Fibroblast of lung (primary cell): Measurements from ENCODE around the gene MAP4K3. TPM values are rescaled to one million over a fixed set of nuclear protein-coding genes. Genes with fewer than 3 reads are reported as not detected.

Experiments used
- DNase-seq, 2 donors: peaks; one replicate each; pipeline versions ENCODE4 v3.0.0 to v3.0.0-alpha.2; 2010; ENCODE audit warnings: low read depth in 2 of 2
- H2AFZ ChIP-seq: 2 replicates; pipeline ENCODE4 v1.5.1; 2012; ENCODE audit warnings: low read length, control low read depth, inconsistent platforms
- H3K27ac ChIP-seq: 2 replicates; pipeline ENCODE4 v1.5.1; 2011; ENCODE audit warnings: low read length, control low read depth; ENCODE audit not compliant: insufficient read depth
- H3K27me3 ChIP-seq: 2 replicates; pipeline ENCODE4 v1.5.1; 2011; ENCODE audit warnings: mild to moderate bottlenecking, low read length; ENCODE audit not compliant: control insufficient read depth, insufficient read depth
- H3K36me3 ChIP-seq: 2 replicates; pipeline ENCODE4 v1.5.1; 2011; ENCODE audit warnings: low read length; ENCODE audit not compliant: control insufficient read depth, insufficient read depth
- H3K4me1 ChIP-seq: 2 replicates; pipeline ENCODE4 v1.5.1; 2011; ENCODE audit warnings: low read length; ENCODE audit not compliant: control insufficient read depth, insufficient read depth; ENCODE audit errors: extremely low read depth
- H3K4me2 ChIP-seq: 2 replicates; pipeline ENCODE4 v1.5.1; 2011; ENCODE audit warnings: low read length, control low read depth; ENCODE audit not compliant: insufficient read depth; ENCODE audit errors: extremely low read depth
- H3K4me3 ChIP-seq, 4 experiments: fragments of 200-600 bp in 1 of 4; sonication (generic) in 1 of 4; replicated peaks in 1 of 4; 2 replicates each; pipeline ENCODE4 v1.5.1; 2011 to 2016; ENCODE audit warnings: low read length in 4 of 4, low read depth in 3 of 4, mild to moderate bottlenecking in 3 of 4, control low read depth in 2 of 4, inconsistent platforms in 1 of 4, mixed read lengths in 1 of 4; ENCODE audit not compliant: insufficient read depth in 1 of 4; ENCODE audit errors: control extremely low read depth in 1 of 4
- H3K79me2 ChIP-seq: 2 replicates; pipeline ENCODE4 v1.5.1; 2012; ENCODE audit warnings: mild to moderate bottlenecking, low read length, inconsistent platforms; ENCODE audit not compliant: control insufficient read depth, insufficient read depth
- H3K9ac ChIP-seq: 2 replicates; pipeline ENCODE4 v1.5.1; 2011; ENCODE audit warnings: mild to moderate bottlenecking, low read length, control low read depth; ENCODE audit not compliant: insufficient read depth
- H3K9me3 ChIP-seq: 2 replicates; pipeline ENCODE4 v1.5.1; 2012; ENCODE audit warnings: low read depth, low read length; ENCODE audit not compliant: control insufficient read depth, insufficient read depth
- H4K20me1 ChIP-seq: 2 replicates; pipeline ENCODE4 v1.5.1; 2011; ENCODE audit warnings: low read length; ENCODE audit not compliant: control insufficient read depth, insufficient read depth; ENCODE audit errors: extremely low read depth
- EZH2 ChIP-seq: IDR thresholded peaks from 2 replicates; pipeline ENCODE4 v1.5.1; 2012; ENCODE audit warnings: low read length, control low read depth, mild to moderate bottlenecking; ENCODE audit errors: missing control alignments
- polyA plus RNA-seq, 2 donors: library from polyadenylated mRNA; depleted of rRNA in 1 of 2; stranded (reverse) in 1 of 2; unstranded in 1 of 2; fragments of >200 nt; gene quantifications; 2 replicates each; pipeline ENCODE4 v1.2.1, GENCODE V29; 2011 to 2012; ENCODE audit warnings: missing spikeins in 1 of 2
- total RNA-seq: library from RNA; depleted of rRNA; stranded (reverse); fragments of >200 nt; gene quantifications from 2 replicates; pipeline ENCODE4 v1.2.1, GENCODE V29; 2014
- TF ChIP-seq, protein P1 (sequence below), 2 donors: IDR thresholded peaks in 1 of 2; conservative IDR thresholded peaks in 1 of 2; 1 replicate in 1 of 2; 2 replicates in 1 of 2; pipeline ENCODE4 v1.5.1; 2011 to 2012; ENCODE audit warnings: low read length in 2 of 2, control low read depth in 1 of 2, inconsistent platforms in 1 of 2, low read depth in 1 of 2, mild to moderate bottlenecking in 1 of 2

Gene MAP4K3
- total and polyA plus RNA-seq, 2 donors (not counting 1 experiment from before 2014, with no cell fraction given), result 40.8 to 75.7 TPM

DNA sequence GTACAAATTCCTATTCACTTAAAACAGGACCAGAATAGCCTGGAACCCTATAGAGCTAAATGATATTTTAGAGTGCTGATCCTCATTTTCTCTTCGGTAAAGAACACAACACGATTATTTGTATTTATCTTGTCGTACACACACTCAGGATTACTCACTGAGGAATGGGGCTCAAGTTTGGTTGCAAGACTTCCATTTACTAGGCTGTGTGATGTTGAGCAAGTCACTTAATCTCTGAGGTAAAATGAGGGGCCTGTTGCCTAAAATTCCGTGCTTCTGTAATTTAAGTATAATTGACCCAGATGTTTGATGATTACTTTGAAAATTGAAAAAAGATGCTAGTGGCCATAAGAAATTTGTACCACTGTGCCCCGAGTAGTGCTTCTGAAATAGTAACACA, 42.6 kb upstream of the MAP4K3 start:
- Histone ChIP-seq H3K9ac (no peak overlapping the region), H3K9me3 (no peaks in the 10 kb centered on the region), H3K27me3 (no peaks in the 10 kb centered on the region), H3K36me3 (peaks cover 1% of the 10 kb centered on the region), H2AFZ (no peak overlapping the region), H3K4me1 (peaks cover 5% of the 10 kb centered on the region), H4K20me1 (no peaks in the 10 kb centered on the region), H3K4me2 (no peak overlapping the region), H3K79me2 (no peaks in the 10 kb centered on the region), H3K4me3 (no peak overlapping the region), H3K27ac (no peak overlapping the region)
- TF ChIP-seq, protein P1, sequence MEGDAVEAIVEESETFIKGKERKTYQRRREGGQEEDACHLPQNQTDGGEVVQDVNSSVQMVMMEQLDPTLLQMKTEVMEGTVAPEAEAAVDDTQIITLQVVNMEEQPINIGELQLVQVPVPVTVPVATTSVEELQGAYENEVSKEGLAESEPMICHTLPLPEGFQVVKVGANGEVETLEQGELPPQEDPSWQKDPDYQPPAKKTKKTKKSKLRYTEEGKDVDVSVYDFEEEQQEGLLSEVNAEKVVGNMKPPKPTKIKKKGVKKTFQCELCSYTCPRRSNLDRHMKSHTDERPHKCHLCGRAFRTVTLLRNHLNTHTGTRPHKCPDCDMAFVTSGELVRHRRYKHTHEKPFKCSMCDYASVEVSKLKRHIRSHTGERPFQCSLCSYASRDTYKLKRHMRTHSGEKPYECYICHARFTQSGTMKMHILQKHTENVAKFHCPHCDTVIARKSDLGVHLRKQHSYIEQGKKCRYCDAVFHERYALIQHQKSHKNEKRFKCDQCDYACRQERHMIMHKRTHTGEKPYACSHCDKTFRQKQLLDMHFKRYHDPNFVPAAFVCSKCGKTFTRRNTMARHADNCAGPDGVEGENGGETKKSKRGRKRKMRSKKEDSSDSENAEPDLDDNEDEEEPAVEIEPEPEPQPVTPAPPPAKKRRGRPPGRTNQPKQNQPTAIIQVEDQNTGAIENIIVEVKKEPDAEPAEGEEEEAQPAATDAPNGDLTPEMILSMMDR (conservative IDR thresholded peaks at IDR 0.05 in 1 of 2, IDR thresholded peaks at IDR 0.05 in 1 of 2; ENCODE audit: low read depth in 1 of 2, low read length in 2 of 2), result no peak
- TF ChIP-seq EZH2, result no peak
- DNase-seq, result no peak

DNA sequence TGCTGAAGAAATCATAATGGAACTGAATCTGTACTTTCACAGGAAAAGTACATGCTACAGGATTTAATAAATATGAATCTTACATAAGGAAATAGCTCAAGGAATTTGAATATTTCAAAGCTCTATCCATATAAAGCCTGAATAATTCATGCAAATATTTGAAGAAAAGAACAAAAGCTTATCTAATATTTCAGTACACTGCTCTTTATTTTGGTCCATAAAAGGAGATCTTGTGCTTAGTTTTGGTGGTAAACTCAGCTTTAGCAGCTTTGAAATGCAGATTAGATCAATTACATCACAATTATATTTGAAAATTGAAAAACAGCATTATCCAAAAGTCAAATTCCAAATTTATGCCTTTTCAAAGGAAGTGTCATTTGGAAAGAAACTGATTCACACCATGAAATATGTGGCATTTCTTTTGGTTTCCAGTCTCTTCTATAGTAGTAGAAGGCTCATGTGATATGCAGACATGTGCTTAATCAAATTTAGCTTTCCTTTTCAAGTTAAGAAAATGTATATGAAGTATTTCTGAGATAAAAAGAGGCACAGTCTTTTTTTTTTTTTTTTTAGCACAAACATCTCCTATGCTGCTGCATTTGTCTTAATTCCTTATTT, 42.1 kb upstream of the MAP4K3 start:
- no peak overlapping the region for H3K4me2 ChIP-seq
- no peaks in the 10 kb centered on the region for H4K20me1 ChIP-seq
- peaks cover 4% of the 10 kb centered on the region for H3K4me1 ChIP-seq
- no peaks in the 10 kb centered on the region for H3K36me3 ChIP-seq
- no peak overlapping the region for H3K4me3 ChIP-seq
- no peak overlapping the region for H3K27ac ChIP-seq
- DNase-seq, result no peak
- no peak overlapping the region for H3K9ac ChIP-seq
- H3K27me3 ChIP-seq, result no peaks in the 10 kb centered on the region
- TF ChIP-seq EZH2, result no peak
- TF ChIP-seq, protein P1 (conservative IDR thresholded peaks at IDR 0.05 in 1 of 2, IDR thresholded peaks at IDR 0.05 in 1 of 2; ENCODE audit: low read depth in 1 of 2, low read length in 2 of 2), result no peak
- H3K9me3 ChIP-seq, result no peaks in the 10 kb centered on the region
- no peaks in the 10 kb centered on the region for H3K79me2 ChIP-seq
- no peak overlapping the region for H2AFZ ChIP-seq

DNA sequence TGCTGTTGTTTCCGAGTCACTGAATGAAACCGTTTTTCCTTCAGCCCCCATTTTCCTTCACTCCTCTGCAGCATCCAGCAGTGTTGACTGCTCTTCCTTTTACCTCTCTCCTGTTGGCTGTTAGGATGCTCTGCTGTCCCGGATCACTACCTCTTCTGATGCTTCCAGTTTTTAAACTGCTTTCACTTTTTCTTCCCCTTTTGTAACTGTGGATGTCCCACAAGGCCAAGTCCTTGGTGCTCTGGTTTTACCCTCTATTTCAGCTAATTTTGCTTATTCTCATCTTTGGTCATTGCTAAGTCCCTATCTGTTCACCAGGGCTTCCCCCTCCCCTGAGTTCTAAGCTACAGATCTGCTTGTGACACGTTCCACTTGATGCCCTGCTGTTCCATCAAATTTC, 39.4 kb upstream of the MAP4K3 start:
- H3K4me1 ChIP-seq, result no peaks in the 10 kb centered on the region
- H2AFZ ChIP-seq, result no peak overlapping the region
- no peak overlapping the region for H3K4me2 ChIP-seq
- H3K79me2 ChIP-seq, result no peaks in the 10 kb centered on the region
- H3K9me3 ChIP-seq, result no peaks in the 10 kb centered on the region
- no peak for DNase-seq
- no peak for TF ChIP-seq EZH2
- TF ChIP-seq, protein P1 (conservative IDR thresholded peaks at IDR 0.05 in 1 of 2, IDR thresholded peaks at IDR 0.05 in 1 of 2; ENCODE audit: low read depth in 1 of 2, low read length in 2 of 2), result no peak
- no peak overlapping the region for H3K9ac ChIP-seq
- no peaks in the 10 kb centered on the region for H4K20me1 ChIP-seq
- no peak overlapping the region for H3K27ac ChIP-seq
- no peaks in the 10 kb centered on the region for H3K27me3 ChIP-seq
- no peaks in the 10 kb centered on the region for H3K36me3 ChIP-seq
- H3K4me3 ChIP-seq, result no peak overlapping the region
